Omental fat pad (tissue), 4 donors: ENCODE data around the gene LSP1. TPM values are rescaled to one million over a fixed set of nuclear protein-coding genes. Genes with fewer than 3 reads are reported as not detected.

ENCODE experiments used
- ATAC-seq: fragments of 150-250 bp; one replicate; pipeline ENCODE4 v1.9.1; 2016; ENCODE audit warnings: mild to moderate bottlenecking, moderate library complexity; ENCODE audit not compliant: low FRiP score
- DNase-seq: peaks from one replicate; pipeline ENCODE4 v3.0.0-alpha.2; 2019; ENCODE audit warnings: low spot score
- total RNA-seq, 4 donors: library from RNA; depleted of rRNA; stranded (reverse); fragments of >200 nt; gene quantifications; one replicate each; pipeline ENCODE4 v1.1.0, GENCODE V29; 2016
- TF ChIP-seq, protein P1 (sequence below), 3 donors: fragments of 450-650 bp; IDR thresholded peaks; one replicate each; pipeline ENCODE4 v1.5.1; 2016 to 2017; ENCODE audit warnings: antibody characterized with exemption in 3 of 3, mild to moderate bottlenecking in 3 of 3, moderate library complexity in 2 of 3

LSP1 gene
- total RNA-seq, 4 donors from 2014 or later: 12.1 to 71.2 (median 49.8) TPM

GRCh38 chr11:1923201-1923956, 70.5 kb downstream of the LSP1 start:
- no peak for DNase-seq
- no peak for ATAC-seq
- TF ChIP-seq, protein P1, sequence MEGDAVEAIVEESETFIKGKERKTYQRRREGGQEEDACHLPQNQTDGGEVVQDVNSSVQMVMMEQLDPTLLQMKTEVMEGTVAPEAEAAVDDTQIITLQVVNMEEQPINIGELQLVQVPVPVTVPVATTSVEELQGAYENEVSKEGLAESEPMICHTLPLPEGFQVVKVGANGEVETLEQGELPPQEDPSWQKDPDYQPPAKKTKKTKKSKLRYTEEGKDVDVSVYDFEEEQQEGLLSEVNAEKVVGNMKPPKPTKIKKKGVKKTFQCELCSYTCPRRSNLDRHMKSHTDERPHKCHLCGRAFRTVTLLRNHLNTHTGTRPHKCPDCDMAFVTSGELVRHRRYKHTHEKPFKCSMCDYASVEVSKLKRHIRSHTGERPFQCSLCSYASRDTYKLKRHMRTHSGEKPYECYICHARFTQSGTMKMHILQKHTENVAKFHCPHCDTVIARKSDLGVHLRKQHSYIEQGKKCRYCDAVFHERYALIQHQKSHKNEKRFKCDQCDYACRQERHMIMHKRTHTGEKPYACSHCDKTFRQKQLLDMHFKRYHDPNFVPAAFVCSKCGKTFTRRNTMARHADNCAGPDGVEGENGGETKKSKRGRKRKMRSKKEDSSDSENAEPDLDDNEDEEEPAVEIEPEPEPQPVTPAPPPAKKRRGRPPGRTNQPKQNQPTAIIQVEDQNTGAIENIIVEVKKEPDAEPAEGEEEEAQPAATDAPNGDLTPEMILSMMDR (IDR thresholded peaks at IDR 0.05): no peak

DNA sequence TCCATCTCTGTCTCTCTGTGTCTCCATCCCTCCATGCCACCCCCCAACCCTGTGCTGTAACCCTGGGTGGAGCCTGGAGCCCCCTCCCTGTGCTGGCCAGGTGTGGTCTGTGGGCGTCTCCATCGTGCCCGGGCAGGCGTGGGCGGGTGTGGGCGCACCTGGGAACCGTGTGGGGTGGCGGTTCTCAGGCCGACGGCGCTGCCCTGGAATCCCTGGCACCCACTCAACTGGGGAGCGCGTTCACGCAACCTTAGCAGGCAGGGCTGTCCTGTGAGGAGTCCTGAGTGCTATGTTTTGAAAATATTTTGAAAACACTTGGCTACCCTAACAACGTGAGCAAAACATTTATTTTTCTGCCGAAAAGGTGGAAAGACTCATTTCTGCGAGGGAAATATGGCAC, 71.3 kb downstream of the LSP1 start:
- DNase-seq (no peak), ATAC-seq (no peak)
- TF ChIP-seq, protein P1 (IDR thresholded peaks at IDR 0.05): no peak

DNA sequence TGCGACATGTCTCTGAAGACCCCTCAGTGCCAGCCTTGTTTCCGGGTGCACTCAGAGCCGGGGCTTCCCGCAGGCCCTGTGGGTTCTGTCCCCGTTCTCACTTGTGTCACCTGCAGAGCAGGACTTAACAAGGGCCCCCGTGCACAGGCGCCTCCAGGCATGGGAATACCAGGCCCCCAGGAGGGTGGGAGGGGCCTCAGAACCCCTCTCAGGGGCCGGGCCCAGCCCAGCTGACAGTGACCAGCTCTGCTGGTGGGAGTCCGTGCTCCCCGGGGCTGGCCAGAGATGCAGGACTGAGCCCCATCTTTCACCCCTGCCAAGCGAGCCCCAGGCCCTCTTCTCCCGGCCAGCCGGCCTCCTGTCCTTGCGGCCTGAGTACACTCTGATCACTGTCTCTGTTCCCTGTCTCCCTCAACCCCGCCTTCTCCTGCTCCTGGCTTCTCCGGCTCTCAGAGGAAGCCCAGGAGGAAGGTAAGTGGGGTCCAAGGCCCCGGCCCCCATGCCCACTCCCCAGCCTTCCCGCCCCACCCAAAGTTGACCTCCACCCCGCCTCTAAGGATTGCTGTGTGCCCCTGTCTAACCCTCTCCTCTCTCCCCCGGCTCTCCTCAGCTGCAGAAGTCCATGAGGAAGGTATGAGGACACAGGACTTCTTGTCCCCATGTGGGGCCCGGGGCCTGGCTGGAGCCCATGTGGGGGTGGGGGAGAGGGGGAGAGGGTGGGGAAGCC, 71.9 kb downstream of the LSP1 start:
- ATAC-seq (no peak), DNase-seq (no peak)
- TF ChIP-seq, protein P1 (IDR thresholded peaks at IDR 0.05): no peak

DNA sequence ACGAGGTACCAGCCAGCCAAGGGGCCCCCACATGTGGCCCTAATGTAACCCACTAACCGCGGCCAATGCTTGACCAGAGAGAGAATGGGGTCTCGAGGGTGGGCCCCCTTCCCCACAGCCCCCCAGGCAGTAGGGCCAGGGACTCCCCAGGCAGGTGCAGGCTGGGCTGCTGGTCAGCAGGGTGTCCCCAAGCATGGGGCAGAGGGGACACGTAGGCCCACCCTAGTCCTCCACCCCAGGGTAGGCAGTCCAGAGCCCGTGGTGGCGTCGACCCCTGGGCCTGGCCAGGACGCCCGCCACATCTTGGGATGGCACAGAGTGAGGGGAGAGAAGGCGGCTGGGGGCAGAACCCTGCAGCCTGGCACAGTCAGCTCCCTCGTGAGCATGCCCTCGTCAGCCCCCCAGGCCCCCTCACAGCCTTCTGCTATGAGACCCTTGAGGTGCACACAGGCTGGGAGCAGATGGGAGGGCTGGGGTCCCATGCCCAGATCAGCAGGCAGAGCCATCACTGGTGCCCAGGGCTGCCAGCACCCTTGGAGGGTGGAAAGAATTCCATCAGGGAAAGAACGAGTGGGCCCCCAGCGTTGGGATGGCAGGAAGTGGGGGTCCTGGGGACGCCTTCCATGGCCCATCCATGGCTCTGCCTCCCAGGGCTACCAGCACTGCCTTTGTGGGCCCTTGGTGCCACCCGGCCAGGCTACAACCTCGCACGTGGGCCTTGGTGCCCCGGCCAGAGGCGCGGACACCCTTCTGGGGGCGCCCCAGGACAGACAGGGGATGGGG, 72.7 kb downstream of the LSP1 start:
- DNase-seq: no peak
- TF ChIP-seq, protein P1 (IDR thresholded peaks at IDR 0.05): no peak
- ATAC-seq: no peak

- ATAC-seq: no peak
- no peak for DNase-seq
- TF ChIP-seq, protein P1 (IDR thresholded peaks at IDR 0.05): no peak
Observed at GRCh38 chr11:1926156-1927025, 73.5 kb downstream of the LSP1 start.
